DND-41 (cell line): ENCODE measurements around the gene IFIT5.

Source experiments
- ATAC-seq: fragments of 200-7000 bp; cut with Tn5 transposase; 3 replicates; pipeline ENCODE4 v1.9.1; 2021; ENCODE audit warnings: low read depth; ENCODE audit not compliant: insufficient read depth
- DNase-seq: peaks from one replicate; pipeline ENCODE4 v3.0.0-alpha.2; 2020
- H2AFZ ChIP-seq: 2 replicates; pipeline ENCODE4 v1.6.0; 2012; ENCODE audit warnings: low read depth, low read length
- H3K27ac ChIP-seq: 2 replicates; pipeline ENCODE4 v1.5.1; 2012; ENCODE audit warnings: low read length, inconsistent platforms
- H3K27me3 ChIP-seq: fragments of 200-600 bp; sonication (generic); 2 replicates; pipeline ENCODE4 v1.6.0; 2012; ENCODE audit warnings: low read length, mild to moderate bottlenecking, inconsistent platforms; ENCODE audit not compliant: insufficient read depth, poor library complexity
- H3K36me3 ChIP-seq: 2 replicates; pipeline ENCODE4 v1.5.1; 2012; ENCODE audit warnings: low read length, inconsistent platforms; ENCODE audit not compliant: insufficient read depth
- H3K4me1 ChIP-seq: 2 replicates; pipeline ENCODE4 v1.5.1; 2012; ENCODE audit warnings: mild to moderate bottlenecking, low read length; ENCODE audit not compliant: insufficient read depth
- H3K4me2 ChIP-seq: 2 replicates; pipeline ENCODE4 v1.6.0; 2012; ENCODE audit warnings: mild to moderate bottlenecking, moderate library complexity, low read length, inconsistent platforms; ENCODE audit not compliant: insufficient read depth
- H3K4me3 ChIP-seq, 2 experiments: fragments of 200-600 bp in 1 of 2; shearing (Covaris generic) in 1 of 2; 2 replicates each; pipeline ENCODE4 v1.5.1; 2012 to 2016; ENCODE audit warnings: inconsistent platforms in 2 of 2, low read length in 2 of 2, mild to moderate bottlenecking in 2 of 2, low read depth in 1 of 2, moderate library complexity in 1 of 2
- H3K79me2 ChIP-seq: 2 replicates; pipeline ENCODE4 v1.6.0; 2012; ENCODE audit warnings: low read length, inconsistent platforms; ENCODE audit not compliant: insufficient read depth
- H3K9ac ChIP-seq: 2 replicates; pipeline ENCODE4 v1.6.0; 2012; ENCODE audit warnings: low read depth, mild to moderate bottlenecking, inconsistent platforms, low read length, moderate library complexity
- H3K9me3 ChIP-seq: 2 replicates; pipeline ENCODE4 v1.5.1; 2012; ENCODE audit warnings: low read length, moderate library complexity, mild to moderate bottlenecking, inconsistent platforms; ENCODE audit not compliant: insufficient read depth, severe bottlenecking
- H4K20me1 ChIP-seq: 2 replicates; pipeline ENCODE4 v1.6.0; 2012; ENCODE audit warnings: low read length; ENCODE audit not compliant: insufficient read depth
- CTCF ChIP-seq: IDR thresholded peaks from 2 replicates; pipeline ENCODE4 v1.5.1; 2012; ENCODE audit warnings: borderline replicate concordance, low read length, moderate library complexity, mild to moderate bottlenecking; ENCODE audit not compliant: poor library complexity, severe bottlenecking; ENCODE audit errors: extremely low read depth
- EZH2 ChIP-seq: IDR thresholded peaks from 3 replicates; pipeline ENCODE4 v1.6.1; 2012; ENCODE audit warnings: borderline replicate concordance, low read depth, mild to moderate bottlenecking, moderate library complexity, low read length, inconsistent platforms; ENCODE audit not compliant: severe bottlenecking

IFIT5 gene

GRCh38 chr10:89379103-89379502 lies 35.3 kb upstream of the IFIT5 start:
- Histone ChIP-seq H2AFZ (no peak overlapping the region), H3K27me3 (no peaks in the 10 kb centered on the region), H3K79me2 (no peaks in the 10 kb centered on the region), H3K9me3 (no peaks in the 10 kb centered on the region), H3K4me1 (no peaks in the 10 kb centered on the region), H3K36me3 (no peaks in the 10 kb centered on the region), H3K4me2 (no peak overlapping the region), H3K4me3 (no peak overlapping the region), H3K9ac (no peak overlapping the region), H4K20me1 (no peaks in the 10 kb centered on the region), H3K27ac (no peak overlapping the region)
- TF ChIP-seq EZH2 (no peak), CTCF (no peak)
- DNase-seq (no peak), ATAC-seq (no peak)

- H3K4me3 ChIP-seq: no peak overlapping the region
- no peaks in the 10 kb centered on the region for H3K9me3 ChIP-seq
- H3K4me2 ChIP-seq: no peak overlapping the region
- H3K9ac ChIP-seq: no peak overlapping the region
- no peaks in the 10 kb centered on the region for H3K4me1 ChIP-seq
- ATAC-seq: no peak
- TF ChIP-seq CTCF (no peak), EZH2 (no peak)
- no peak for DNase-seq
- no peaks in the 10 kb centered on the region for H3K27me3 ChIP-seq
- no peaks in the 10 kb centered on the region for H4K20me1 ChIP-seq
- no peak overlapping the region for H2AFZ ChIP-seq
- H3K36me3 ChIP-seq: no peaks in the 10 kb centered on the region
- H3K27ac ChIP-seq: no peak overlapping the region
- no peaks in the 10 kb centered on the region for H3K79me2 ChIP-seq
Observed at GRCh38 chr10:89382757-89383156, 31.6 kb upstream of the IFIT5 start.

- Histone ChIP-seq H3K9me3 (no peaks in the 10 kb centered on the region), H3K36me3 (no peaks in the 10 kb centered on the region), H3K4me1 (no peaks in the 10 kb centered on the region), H2AFZ (no peak overlapping the region), H3K9ac (no peak overlapping the region), H3K4me3 (no peak overlapping the region), H3K79me2 (no peaks in the 10 kb centered on the region), H3K27ac (no peak overlapping the region), H3K27me3 (no peaks in the 10 kb centered on the region), H3K4me2 (no peak overlapping the region), H4K20me1 (no peaks in the 10 kb centered on the region)
- DNase-seq (no peak), ATAC-seq (no peak)
- no peak for TF ChIP-seq CTCF
- no peak for TF ChIP-seq EZH2
Observed at GRCh38 chr10:89384474-89385340, 29.7 kb upstream of the IFIT5 start.
